T-cell (primary cell): ENCODE measurements around the gene EFCAB6. TPM values are rescaled to one million over a fixed set of nuclear protein-coding genes. Genes with fewer than 3 reads are reported as not detected.

Source experiments
- ATAC-seq, 4 experiments: fragments of 200-7000 bp in 3 of 4; fragments of 150-1000 bp in 1 of 4; cut with Tn5 transposase; replicated peaks in 1 of 4; 1 replicate in 3 of 4; 2 replicates in 1 of 4; pipeline ENCODE4 v1.10.0; 2021; ENCODE audit warnings: moderate library complexity in 3 of 4, mild to moderate bottlenecking in 2 of 4, moderate number of reproducible peaks in 1 of 4
- CTCF ChIA-PET, 2 donors: fragments of 300-600 bp; sonication (Branson Sonifier 250); formaldehyde crosslinking; loops; one replicate each; lab custom pipeline; 2022; ENCODE audit warnings: antibody characterized with exemption in 2 of 2; lab: Charles Lee
- POLR2A ChIA-PET, 2 donors: fragments of 300-600 bp; sonication (Branson Sonifier 250); formaldehyde crosslinking; loops; one replicate each; lab custom pipeline; 2022; ENCODE audit warnings: antibody characterized with exemption in 2 of 2; lab: Charles Lee
- DNase-seq, 35 experiments: peaks; one replicate each; pipeline versions ENCODE4 v3.0.0 to v3.0.0-alpha.2; 2013 to 2023
- H3K27ac ChIP-seq: one replicate; pipeline ENCODE4 v1.5.1; 2013; ENCODE audit warnings: low read length
- H3K27me3 ChIP-seq, 2 experiments: replicated peaks in 1 of 2; 1 replicate in 1 of 2; 2 replicates in 1 of 2; pipeline versions ENCODE4 v1.6.1 to v1.7.0; 2013; ENCODE audit warnings: low read length in 1 of 2, mixed read lengths in 1 of 2; ENCODE audit not compliant: control insufficient read depth in 2 of 2, insufficient read depth in 2 of 2; ENCODE audit errors: extremely low read depth in 1 of 2
- H3K36me3 ChIP-seq, 2 donors: 1 replicate in 1 of 2; 2 replicates in 1 of 2; pipeline versions ENCODE4 v1.6.1 to v1.7.0; 2013; ENCODE audit warnings: low read length in 1 of 2; ENCODE audit not compliant: control insufficient read depth in 2 of 2, insufficient read depth in 1 of 2; ENCODE audit errors: extremely low read depth in 1 of 2
- H3K4me1 ChIP-seq, 2 experiments: 1 replicate in 1 of 2; 2 replicates in 1 of 2; pipeline versions ENCODE4 v1.6.1 to v1.7.0; 2013; ENCODE audit warnings: low read length in 2 of 2, mixed read lengths in 1 of 2; ENCODE audit not compliant: insufficient read depth in 2 of 2, control insufficient read depth in 1 of 2; ENCODE audit errors: extremely low read depth in 1 of 2
- H3K4me3 ChIP-seq, 2 donors: 1 replicate in 1 of 2; 2 replicates in 1 of 2; pipeline versions ENCODE4 v1.5.1 to v1.7.0; 2013; ENCODE audit warnings: mild to moderate bottlenecking in 2 of 2, low read length in 1 of 2, moderate library complexity in 1 of 2; ENCODE audit not compliant: control insufficient read depth in 1 of 2; ENCODE audit errors: extremely low read depth in 1 of 2
- H3K9me3 ChIP-seq: 2 replicates; pipeline ENCODE4 v1.7.0; 2013
- H3K27ac Mint-ChIP-seq, 2 donors: one replicate each; pipeline ENCODE4 v1.8.0; 2020 to 2021; ENCODE audit warnings: mild to moderate bottlenecking in 2 of 2, mixed read lengths in 2 of 2
- H3K27me3 Mint-ChIP-seq, 2 donors: one replicate each; pipeline ENCODE4 v1.8.0; 2021 to 2022; ENCODE audit warnings: mixed read lengths in 2 of 2
- H3K36me3 Mint-ChIP-seq: one replicate; pipeline ENCODE4 v1.8.0; 2021; ENCODE audit warnings: mixed read lengths
- H3K4me1 Mint-ChIP-seq, 3 donors: one replicate each; pipeline ENCODE4 v1.8.0; 2020 to 2022; ENCODE audit warnings: mixed read lengths in 3 of 3, mild to moderate bottlenecking in 1 of 3
- H3K4me3 Mint-ChIP-seq, 3 donors: one replicate each; pipeline ENCODE4 v1.8.0; 2020 to 2022; ENCODE audit warnings: mild to moderate bottlenecking in 3 of 3, mixed read lengths in 3 of 3, moderate library complexity in 3 of 3
- H3K9me3 Mint-ChIP-seq, 3 donors: one replicate each; pipeline ENCODE4 v1.8.0; 2020 to 2022; ENCODE audit warnings: mixed read lengths in 3 of 3
- WGBS: methylation state at CpG from one replicate; pipeline ENCODE4 v1.1.5; 2013; ENCODE audit warnings: missing lambda C conversion rate; ENCODE audit not compliant: insufficient coverage; 5-methylcytosine and 5-hydroxymethylcytosine counted together
- total RNA-seq, 35 experiments: library from RNA in 6 of 35; stranded (reverse) in 6 of 35; fragments of 120-200 nt in 1 of 35; gene quantifications; one replicate each; pipeline versions ENCODE4 v1.2.1 to v1.2.4 and lab custom pipeline; 2013 to 2026

EFCAB6 gene
- total RNA-seq, 5 donors from 2014 or later (not counting 1 experiment from before 2014, with no cell fraction given) = 0.26 to 0.89 (median 0.53) TPM

- Mint-ChIP-seq H3K27ac (no peak overlapping the region), H3K27me3 (peaks cover 4% of the 10 kb centered on the region in 2 donors), H3K36me3 (no peaks in the 10 kb centered on the region), H3K9me3 (no peaks in the 10 kb centered on the region), H3K4me3 (no peak overlapping the region), H3K4me1 (no peaks in the 10 kb centered on the region)
- CTCF ChIA-PET = no interaction called here
- Histone ChIP-seq H3K9me3 (no peaks in the 10 kb centered on the region), H3K27ac (no peak overlapping the region), H3K27me3 (peaks cover 0 to 11% of the 10 kb centered on the region in 2 experiments), H3K4me3 (no peak overlapping the region), H3K36me3 (no peaks in the 10 kb centered on the region), H3K4me1 (no peaks in the 10 kb centered on the region)
- ATAC-seq = no peak
- POLR2A ChIA-PET = no interaction called here
- no peak for DNase-seq
- WGBS = 85% methylated on average over 3 of the region's 6 CpGs
Measured at GRCh38 chr22:43564859-43565258, 247.2 kb downstream of the EFCAB6 start.

- H3K4me1 ChIP-seq = no peaks in the 10 kb centered on the region
- POLR2A ChIA-PET = no interaction called here
- Mint-ChIP-seq H3K36me3 (no peaks in the 10 kb centered on the region), H3K27me3 (peaks cover 4% of the 10 kb centered on the region in 2 donors), H3K27ac (no peak overlapping the region), H3K4me3 (no peak overlapping the region), H3K9me3 (peaks cover 0 to 3% (median 0%) of the 10 kb centered on the region in 3 donors), H3K4me1 (no peaks in the 10 kb centered on the region)
- CTCF ChIA-PET = no interaction called here
- no peaks in the 10 kb centered on the region for H3K9me3 ChIP-seq
- H3K27me3 ChIP-seq = peaks cover 0 to 9% of the 10 kb centered on the region in 2 experiments
- H3K4me3 ChIP-seq = no peak overlapping the region
- no peaks in the 10 kb centered on the region for H3K36me3 ChIP-seq
- no peak overlapping the region for H3K27ac ChIP-seq
- WGBS = 98% methylated on average over 5 of the region's 8 CpGs
- no peak for DNase-seq
- ATAC-seq = no peak
Measured at GRCh38 chr22:43563571-43563970, 248.5 kb downstream of the EFCAB6 start.

- no peak for ATAC-seq
- CTCF ChIA-PET = no interaction called here
- H3K27me3 Mint-ChIP-seq = peaks cover 0 to 3% of the 10 kb centered on the region in 2 donors
- H3K4me3 Mint-ChIP-seq = no peak overlapping the region
- H3K9me3 Mint-ChIP-seq = peaks cover 0 to 3% (median 0%) of the 10 kb centered on the region in 3 donors
- DNase-seq = no peak
- Histone ChIP-seq H3K9me3 (no peaks in the 10 kb centered on the region), H3K4me1 (no peaks in the 10 kb centered on the region), H3K27me3 (peaks cover 0 to 9% of the 10 kb centered on the region in 2 experiments), H3K27ac (no peak overlapping the region), H3K4me3 (no peak overlapping the region), H3K36me3 (no peaks in the 10 kb centered on the region)
- no peaks in the 10 kb centered on the region for H3K4me1 Mint-ChIP-seq
- no peak overlapping the region for H3K27ac Mint-ChIP-seq
- WGBS = 90% methylated on average over 13 of the region's 13 CpGs
- H3K36me3 Mint-ChIP-seq = no peaks in the 10 kb centered on the region
- POLR2A ChIA-PET = no interaction called here
Measured at GRCh38 chr22:43562843-43563242, 249.3 kb downstream of the EFCAB6 start.

GRCh38 chr22:43561415-43562178 is 250.5 kb downstream of the EFCAB6 start:
- POLR2A ChIA-PET = no interaction called here
- Histone ChIP-seq H3K9me3 (no peaks in the 10 kb centered on the region), H3K36me3 (no peaks in the 10 kb centered on the region), H3K4me1 (no peaks in the 10 kb centered on the region), H3K4me3 (no peak overlapping the region), H3K27me3 (peaks cover 0 to 7% of the 10 kb centered on the region in 2 experiments), H3K27ac (no peak overlapping the region)
- ATAC-seq (no peak), DNase-seq (no peak)
- no peak overlapping the region for H3K27ac Mint-ChIP-seq
- 56% methylated on average over 15 of the region's 22 CpGs for WGBS
- H3K36me3 Mint-ChIP-seq = no peaks in the 10 kb centered on the region
- H3K27me3 Mint-ChIP-seq = peaks cover 0 to 3% of the 10 kb centered on the region in 2 donors
- CTCF ChIA-PET = no interaction called here
- no peak overlapping the region for H3K4me3 Mint-ChIP-seq
- no peaks in the 10 kb centered on the region for H3K4me1 Mint-ChIP-seq
- peaks cover 0 to 3% (median 0%) of the 10 kb centered on the region in 3 donors for H3K9me3 Mint-ChIP-seq

GRCh38 chr22:43560651-43561050 is 251.5 kb downstream of the EFCAB6 start:
- Histone ChIP-seq H3K9me3 (no peaks in the 10 kb centered on the region), H3K27ac (no peak overlapping the region), H3K4me1 (no peaks in the 10 kb centered on the region), H3K4me3 (no peak overlapping the region), H3K36me3 (no peaks in the 10 kb centered on the region), H3K27me3 (peaks cover 0 to 12% of the 10 kb centered on the region in 2 experiments)
- Mint-ChIP-seq H3K27me3 (peaks cover 2 to 5% of the 10 kb centered on the region in 2 donors), H3K4me1 (no peaks in the 10 kb centered on the region), H3K9me3 (peaks cover 0 to 3% (median 0%) of the 10 kb centered on the region in 3 donors), H3K27ac (no peak overlapping the region), H3K36me3 (no peaks in the 10 kb centered on the region), H3K4me3 (no peak overlapping the region)
- 87% methylated on average over 13 of the region's 18 CpGs for WGBS
- POLR2A ChIA-PET = interaction anchor here in 1 of 2 donors (0.7 kb wide), 1 partner anchor 44 kb away, joined by 5 read pairs; no protein-coding TSS in a partner anchor
- DNase-seq (no peak), ATAC-seq (no peak)
- CTCF ChIA-PET = no interaction called here

GRCh38 chr22:43555561-43556515 is 256.3 kb downstream of the EFCAB6 start:
- H3K27me3 ChIP-seq = peaks cover 0 to 20% of the 10 kb centered on the region in 2 experiments
- POLR2A ChIA-PET = no interaction called here

More at GRCh38 chr22:43555561-43556515, 256.3 kb downstream of the EFCAB6 start:
- WGBS = 71% methylated on average over 10 of the region's 11 CpGs
- Histone ChIP-seq H3K4me1 (no peaks in the 10 kb centered on the region), H3K36me3 (no peaks in the 10 kb centered on the region), H3K27ac (no peak overlapping the region), H3K9me3 (no peaks in the 10 kb centered on the region), H3K4me3 (no peak overlapping the region)
- peaks cover 5 to 23% of the 10 kb centered on the region in 2 donors for H3K27me3 Mint-ChIP-seq
- CTCF ChIA-PET = no interaction called here
- DNase-seq (no peak), ATAC-seq (no peak)
- H3K27ac Mint-ChIP-seq = no peak overlapping the region
- H3K36me3 Mint-ChIP-seq = no peaks in the 10 kb centered on the region
- H3K9me3 Mint-ChIP-seq = peaks cover 0 to 5% (median 0%) of the 10 kb centered on the region in 3 donors
- H3K4me3 Mint-ChIP-seq = no peak overlapping the region
- no peaks in the 10 kb centered on the region for H3K4me1 Mint-ChIP-seq
